Measurements from ENCODE around the gene SLC35B1. TPM values are rescaled to one million over a fixed set of nuclear protein-coding genes. Genes with fewer than 3 reads are reported as not detected.
"Not testable (repeated sequence)": the region's sequence is repeated elsewhere in the genome, so short reads cannot be mapped to it uniquely, and the experiment has no call there.

The SLC35B1 gene
- total RNA-seq, 1 donor from 2014 or later, result 42.0 TPM

DNA sequence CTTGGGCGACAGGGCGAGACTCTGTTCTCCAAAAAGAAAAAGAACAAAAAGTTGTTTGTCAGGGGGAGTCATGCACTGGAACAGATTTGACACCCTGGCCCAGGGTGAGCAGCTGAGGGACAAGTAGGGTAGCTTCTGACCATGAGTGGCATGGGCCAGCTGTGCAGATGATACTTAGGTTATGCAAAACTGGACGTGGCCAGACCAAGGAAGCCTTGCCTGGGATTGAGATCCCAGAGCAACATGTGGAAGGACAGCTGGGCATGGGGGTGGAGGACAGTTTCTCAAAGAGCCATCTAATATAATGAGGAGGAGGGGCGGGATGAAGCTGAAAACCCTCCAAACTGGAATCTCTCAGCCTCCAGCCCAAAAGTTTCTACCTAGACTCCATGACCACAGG is 19.6 kb upstream of the SLC35B1 start:
- no peak for TF ChIP-seq POLR2AphosphoS5 (IDR thresholded peaks at IDR 0.05; ENCODE audit: insufficient read depth in 1 of 2, low read depth in 1 of 2)
- TF ChIP-seq POLR2A (IDR thresholded peaks at IDR 0.05), result no peak
- TF ChIP-seq, protein P1, sequence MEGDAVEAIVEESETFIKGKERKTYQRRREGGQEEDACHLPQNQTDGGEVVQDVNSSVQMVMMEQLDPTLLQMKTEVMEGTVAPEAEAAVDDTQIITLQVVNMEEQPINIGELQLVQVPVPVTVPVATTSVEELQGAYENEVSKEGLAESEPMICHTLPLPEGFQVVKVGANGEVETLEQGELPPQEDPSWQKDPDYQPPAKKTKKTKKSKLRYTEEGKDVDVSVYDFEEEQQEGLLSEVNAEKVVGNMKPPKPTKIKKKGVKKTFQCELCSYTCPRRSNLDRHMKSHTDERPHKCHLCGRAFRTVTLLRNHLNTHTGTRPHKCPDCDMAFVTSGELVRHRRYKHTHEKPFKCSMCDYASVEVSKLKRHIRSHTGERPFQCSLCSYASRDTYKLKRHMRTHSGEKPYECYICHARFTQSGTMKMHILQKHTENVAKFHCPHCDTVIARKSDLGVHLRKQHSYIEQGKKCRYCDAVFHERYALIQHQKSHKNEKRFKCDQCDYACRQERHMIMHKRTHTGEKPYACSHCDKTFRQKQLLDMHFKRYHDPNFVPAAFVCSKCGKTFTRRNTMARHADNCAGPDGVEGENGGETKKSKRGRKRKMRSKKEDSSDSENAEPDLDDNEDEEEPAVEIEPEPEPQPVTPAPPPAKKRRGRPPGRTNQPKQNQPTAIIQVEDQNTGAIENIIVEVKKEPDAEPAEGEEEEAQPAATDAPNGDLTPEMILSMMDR (IDR thresholded peaks at IDR 0.05), result no peak
- no peaks in the 10 kb centered on the region for H3K27me3 ChIP-seq
- no peaks in the 10 kb centered on the region for H3K36me3 ChIP-seq
- H3K4me1 ChIP-seq, result peaks cover 69% of the 10 kb centered on the region
- H3K9me3 ChIP-seq, result no peaks in the 10 kb centered on the region
- intact Hi-C loops (cut with DNase I), result no loop called here
- H3K4me3 ChIP-seq, result no peak overlapping the region
- H3K27ac ChIP-seq, result no peak overlapping the region
- no peak for DNase-seq (ENCODE audit: extremely low spot score in 2 of 2)

DNA sequence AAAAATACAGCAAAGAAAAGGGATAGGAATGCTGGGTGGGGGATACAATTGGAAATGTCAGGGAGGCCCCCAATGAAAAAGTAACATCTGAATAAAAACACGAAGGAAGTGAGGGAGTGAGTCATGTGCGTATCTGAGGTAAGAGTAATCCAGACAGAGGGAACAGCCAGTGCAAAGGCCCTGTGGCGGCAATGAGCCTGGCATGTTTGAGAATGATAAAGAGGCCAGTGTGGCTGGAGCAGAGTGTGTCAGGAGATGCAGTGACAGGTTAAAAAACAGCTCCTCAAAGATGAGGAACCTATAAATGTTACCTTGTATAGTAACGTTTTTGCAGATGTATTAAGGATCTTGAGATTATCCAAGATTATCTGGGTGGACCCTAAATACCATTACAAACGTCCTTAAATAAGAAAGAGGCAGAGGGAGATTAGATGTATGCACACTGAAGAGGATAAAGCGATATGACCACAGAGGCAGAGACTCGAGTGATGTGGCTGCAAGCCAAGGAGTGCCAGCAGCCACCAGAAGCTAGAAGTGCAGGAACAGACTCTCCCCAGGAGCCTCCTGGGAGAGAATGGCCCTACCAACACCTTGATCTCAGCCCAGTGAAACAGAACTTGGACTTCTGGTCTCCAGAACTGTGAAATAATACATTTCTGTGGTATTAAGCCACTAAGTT is 17.8 kb upstream of the SLC35B1 start:
- peaks cover 0 to 9% of the 10 kb centered on the region in 2 donors for H3K36me3 ChIP-seq
- H3K9me3 ChIP-seq, result no peaks in the 10 kb centered on the region
- no peak overlapping the region for H3K27ac ChIP-seq
- intact Hi-C loops (cut with DNase I), result no loop called here
- DNase-seq (ENCODE audit: extremely low spot score in 2 of 2), result no peak
- no peak for TF ChIP-seq POLR2AphosphoS5 (IDR thresholded peaks at IDR 0.05; ENCODE audit: insufficient read depth in 1 of 2, low read depth in 1 of 2)
- no peak for TF ChIP-seq POLR2A (IDR thresholded peaks at IDR 0.05)
- TF ChIP-seq, protein P1 (IDR thresholded peaks at IDR 0.05), result no peak
- H3K4me1 ChIP-seq, result peaks cover 57% of the 10 kb centered on the region
- no peaks in the 10 kb centered on the region for H3K27me3 ChIP-seq
- H3K4me3 ChIP-seq, result no peak overlapping the region

DNA sequence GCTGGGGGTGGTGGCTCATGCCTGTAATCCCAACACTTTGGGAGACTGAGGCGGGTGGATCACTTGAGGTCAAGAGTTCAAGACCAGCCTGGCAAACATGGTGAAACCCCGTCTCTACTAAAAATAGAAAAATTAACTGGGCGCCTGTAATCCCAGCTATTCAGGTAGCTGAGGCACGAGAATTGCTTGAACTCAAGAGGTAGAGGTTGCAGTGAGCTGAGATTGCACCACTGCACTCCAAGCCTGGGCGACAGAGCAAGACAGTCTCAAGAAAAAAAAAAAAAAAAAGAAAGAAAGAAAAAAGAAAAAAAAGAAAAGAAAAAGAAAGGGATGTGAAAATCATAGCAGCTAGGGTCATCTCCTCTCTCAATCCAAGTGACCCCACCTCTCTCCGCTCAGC is 16.8 kb upstream of the SLC35B1 start:
- peak overlapping the region; percentile 71 for H3K27ac ChIP-seq
- H3K27me3 ChIP-seq; intact Hi-C loops (cut with DNase I); H3K9me3 ChIP-seq; DNase-seq (ENCODE audit: extremely low spot score in 2 of 2); H3K4me3 ChIP-seq: not testable (repeated sequence)
- H3K4me1 ChIP-seq, result peaks cover 46% of the 10 kb centered on the region
- peaks cover 0 to 19% of the 10 kb centered on the region in 2 donors for H3K36me3 ChIP-seq

DNA sequence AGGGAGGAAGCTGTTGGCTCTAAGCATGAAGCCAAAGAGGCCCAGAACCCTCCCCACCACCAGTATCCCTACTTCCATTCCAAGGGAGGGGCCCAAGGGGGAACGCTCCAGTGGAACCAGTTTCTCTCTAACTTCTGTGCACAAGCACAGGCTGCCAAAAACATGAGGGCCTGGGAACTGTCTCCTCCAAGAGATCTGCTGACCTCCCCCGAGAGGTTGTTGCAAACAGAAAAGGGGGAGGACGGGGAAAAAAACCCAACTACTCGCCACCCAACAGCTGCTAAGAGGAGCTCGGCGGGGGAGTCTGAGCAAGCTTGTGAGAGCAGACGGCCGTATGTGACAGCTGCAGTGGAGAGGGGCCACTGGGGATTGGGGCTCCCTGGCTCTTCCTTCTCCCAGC is 15.7 kb upstream of the SLC35B1 start:
- DNase-seq (ENCODE audit: extremely low spot score in 2 of 2), result no peak
- Histone ChIP-seq H3K9me3 (no peaks in the 10 kb centered on the region), H3K4me1 (peaks cover 35% of the 10 kb centered on the region), H3K36me3 (peaks cover 0 to 28% of the 10 kb centered on the region in 2 donors), H3K27me3 (no peaks in the 10 kb centered on the region), H3K4me3 (peak overlapping the region in 1 of 2 donors; percentile 6), H3K27ac (peak overlapping the region; percentile 71)
- intact Hi-C loops (cut with DNase I), result no loop called here
- TF ChIP-seq POLR2A (IDR thresholded peaks at IDR 0.05) (no peak), POLR2AphosphoS5 (IDR thresholded peaks at IDR 0.05; ENCODE audit: insufficient read depth in 1 of 2, low read depth in 1 of 2) (peak; percentile 37 to 53)

DNA sequence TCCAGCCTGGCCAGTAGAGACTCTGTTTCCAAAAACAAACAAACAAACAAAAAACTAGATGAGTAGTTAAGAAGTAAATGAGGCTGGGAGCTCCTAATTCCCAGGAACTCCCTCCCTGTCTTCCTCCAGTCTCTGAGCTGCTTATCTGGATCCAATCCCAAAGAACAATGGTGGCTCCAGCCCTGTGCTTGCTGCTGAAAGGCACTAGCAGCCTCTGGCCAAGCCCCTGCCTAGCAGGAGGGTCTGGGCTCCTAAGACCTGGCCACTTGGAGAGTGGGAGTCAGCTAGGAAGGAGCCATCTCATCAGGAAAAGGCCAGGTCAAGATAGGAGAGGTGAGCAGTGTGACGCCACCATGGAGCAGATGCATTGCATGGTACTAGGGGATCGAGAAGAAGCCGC is 14.3 kb upstream of the SLC35B1 start:
- no peak for TF ChIP-seq POLR2A (IDR thresholded peaks at IDR 0.05)
- intact Hi-C loops (cut with DNase I), result no loop called here
- Histone ChIP-seq H3K27me3 (no peaks in the 10 kb centered on the region), H3K27ac (peak overlapping the region; percentile 71), H3K36me3 (peaks cover 0 to 41% of the 10 kb centered on the region in 2 donors), H3K4me1 (peaks cover 27% of the 10 kb centered on the region), H3K4me3 (no peak overlapping the region), H3K9me3 (no peaks in the 10 kb centered on the region)
- DNase-seq (ENCODE audit: extremely low spot score in 2 of 2), result no peak

DNA sequence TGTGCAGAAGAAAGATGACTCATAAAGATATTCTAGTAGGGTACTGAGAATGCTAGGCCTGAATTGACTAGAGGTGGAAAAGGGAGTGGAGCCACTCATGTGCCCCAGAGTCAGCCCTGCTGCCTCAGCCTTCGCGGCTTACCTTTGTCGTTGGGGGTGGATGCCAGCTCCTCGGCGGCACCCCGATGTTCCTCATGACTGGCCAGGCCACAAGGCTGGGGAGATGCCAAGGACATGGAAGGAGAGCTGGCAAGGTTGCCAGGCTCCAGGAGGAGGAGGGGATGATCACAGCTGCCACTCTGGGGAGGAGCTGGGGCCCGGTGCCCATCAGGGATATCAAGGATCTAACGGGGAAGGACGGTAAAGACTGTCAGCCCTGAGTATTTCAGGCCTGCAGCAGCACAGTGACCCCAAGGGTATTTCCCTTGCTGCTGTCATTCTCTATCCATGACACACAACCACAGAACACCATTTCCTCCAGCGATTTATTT is 9.7 kb upstream of the SLC35B1 start:
- intact Hi-C loops (cut with DNase I), result no loop called here
- Histone ChIP-seq H3K4me1 (peaks cover 6% of the 10 kb centered on the region), H3K36me3 (peaks cover 0 to 68% of the 10 kb centered on the region in 2 donors), H3K27ac (no peak overlapping the region), H3K27me3 (no peaks in the 10 kb centered on the region), H3K9me3 (no peaks in the 10 kb centered on the region), H3K4me3 (no peak overlapping the region)
- TF ChIP-seq, protein P1 (IDR thresholded peaks at IDR 0.05), result no peak
- TF ChIP-seq POLR2AphosphoS5 (IDR thresholded peaks at IDR 0.05; ENCODE audit: insufficient read depth in 1 of 2, low read depth in 1 of 2) (no peak), POLR2A (IDR thresholded peaks at IDR 0.05) (no peak)
- no peak for DNase-seq (ENCODE audit: extremely low spot score in 2 of 2)

Measured in vagina (tissue), 2 donors.